Measurements from ENCODE around the gene MRPS7.

Gene MRPS7
- total RNA-seq = 25.1 to 80.3 (median 52.7) reads per million in 17 experiments

DNA sequence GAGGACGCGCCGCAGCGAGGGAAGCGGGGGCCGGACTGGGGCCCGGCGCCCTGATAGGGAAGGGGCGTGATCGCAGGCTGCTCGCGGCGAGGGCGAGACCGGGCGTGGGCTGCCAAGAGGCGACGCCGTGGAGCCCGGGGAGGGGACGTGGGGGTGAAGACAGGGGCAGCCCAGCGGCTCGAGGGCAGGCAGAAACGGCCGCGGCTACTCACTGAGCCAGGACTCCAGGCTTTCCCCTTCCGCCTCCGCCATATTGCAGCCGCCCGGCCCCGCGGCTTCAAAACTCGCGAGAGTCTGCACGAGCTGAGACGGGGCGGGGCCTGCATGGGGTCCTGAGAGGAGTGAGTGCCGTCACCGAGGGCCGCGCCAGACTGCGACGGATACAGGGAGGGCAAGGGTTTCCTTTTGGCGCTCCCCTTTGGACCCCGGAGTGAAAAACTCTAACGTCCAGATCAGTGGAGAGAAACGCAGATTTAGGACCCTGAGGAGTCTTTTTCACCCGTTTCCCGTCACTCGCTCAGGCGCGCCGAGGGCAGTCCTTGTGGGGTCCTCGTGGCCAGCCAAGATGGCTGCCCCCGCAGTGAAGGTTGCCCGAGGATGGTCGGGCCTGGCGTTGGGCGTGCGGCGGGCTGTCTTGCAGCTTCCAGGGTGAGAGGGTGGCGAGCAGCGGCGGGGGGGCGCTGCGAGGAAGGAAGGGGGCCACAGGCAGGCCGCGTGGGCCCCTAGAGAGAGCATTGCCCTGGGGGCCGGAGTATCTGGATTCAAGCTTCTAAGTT lies at the start of gene MRPS7, which contains the start of gene GGA3:
Gene MRPS7, plus strand, starts transcription at position 544 of the 776 bp plus-strand sequence. Its CDS starts 22 bp downstream, at position 566.
Gene GGA3, minus strand, starts transcription at position 271 of the 776 bp plus-strand sequence. Its CDS starts 19 bp downstream, at position 252.
- peak; percentile 96 to 99 (median 98) for DNase-seq

DNA sequence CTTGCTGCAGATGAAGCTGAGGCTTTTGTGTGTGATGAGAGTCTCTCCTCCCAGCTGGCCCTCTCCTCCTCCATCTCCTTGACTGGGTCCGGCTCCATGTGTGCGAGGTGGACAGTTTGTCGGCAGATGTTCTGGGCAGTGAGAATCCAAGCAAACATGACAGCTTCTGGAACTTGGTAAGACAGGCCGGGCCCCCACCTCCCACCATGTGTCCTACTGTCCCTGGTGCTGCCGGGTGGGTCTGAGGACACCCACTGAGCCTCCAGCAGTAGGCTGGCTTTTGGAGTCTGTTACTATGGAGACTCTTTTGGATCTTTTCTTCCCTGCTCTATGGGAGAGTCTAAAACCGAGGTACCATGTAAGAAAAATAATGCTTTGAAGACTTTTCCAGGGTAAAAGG lies 43.5 kb upstream of the MRPS7 start:
- no peak for DNase-seq

DNA sequence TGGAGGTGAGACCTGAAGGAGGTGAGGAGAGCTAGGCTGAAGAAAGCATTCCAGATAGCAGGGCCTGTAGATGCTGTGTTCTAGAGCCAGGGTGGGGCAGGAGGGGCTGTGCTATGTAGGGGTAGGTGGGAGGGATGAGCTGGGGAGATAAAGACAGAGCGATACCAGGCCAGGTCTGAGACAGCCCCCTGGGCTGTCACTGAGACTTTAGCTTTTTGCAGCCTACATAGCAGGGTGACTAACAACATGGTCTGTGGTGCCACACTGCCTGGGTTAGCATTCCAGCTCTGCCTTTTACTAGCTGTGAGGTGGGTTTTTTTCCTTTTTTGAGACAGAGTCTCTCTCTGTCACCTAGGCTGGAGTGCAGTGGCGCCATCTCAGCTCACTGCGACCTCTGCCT lies 41.9 kb upstream of the MRPS7 start:
- DNase-seq = no peak

DNA sequence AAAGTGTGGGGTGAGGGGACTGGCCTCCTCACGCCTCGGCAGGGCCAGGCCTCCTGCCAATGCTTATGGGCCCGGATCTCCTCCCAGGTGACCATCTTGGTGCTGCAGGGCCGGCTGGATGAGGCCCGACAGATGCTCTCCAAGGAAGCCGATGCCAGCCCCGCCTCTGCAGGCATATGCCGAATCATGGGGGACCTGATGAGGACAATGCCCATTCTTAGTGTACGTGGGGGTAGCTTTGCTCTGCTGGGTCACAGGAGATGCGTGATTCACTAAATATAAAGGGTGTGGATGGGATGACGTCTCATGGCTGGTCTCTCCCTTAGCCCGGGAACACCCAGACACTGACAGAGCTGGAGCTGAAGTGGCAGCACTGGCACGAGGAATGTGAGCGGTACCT lies 36.7 kb upstream of the MRPS7 start:
- DNase-seq = no peak

DNA sequence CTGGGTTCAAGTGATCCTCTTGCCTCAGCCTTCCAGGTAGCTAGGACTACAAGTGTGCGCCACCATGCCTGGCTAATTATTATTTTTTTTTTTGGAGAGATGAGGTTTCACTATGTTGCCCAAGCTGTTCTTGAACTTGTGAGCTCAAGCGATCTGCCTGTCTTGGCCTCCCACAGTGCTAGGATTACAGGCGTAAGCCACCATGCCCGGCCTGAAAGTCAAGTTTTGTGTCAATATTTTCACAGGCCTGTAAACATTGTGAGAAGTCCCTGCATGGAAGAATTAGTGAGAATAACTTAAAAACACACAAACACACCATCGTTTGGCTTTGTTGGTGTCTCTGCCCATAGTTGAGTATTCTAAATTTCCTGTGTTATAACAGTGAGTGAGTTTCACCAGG lies 34.0 kb upstream of the MRPS7 start:
- DNase-seq = peak in 2 of 4 experiments; percentile 28

DNA sequence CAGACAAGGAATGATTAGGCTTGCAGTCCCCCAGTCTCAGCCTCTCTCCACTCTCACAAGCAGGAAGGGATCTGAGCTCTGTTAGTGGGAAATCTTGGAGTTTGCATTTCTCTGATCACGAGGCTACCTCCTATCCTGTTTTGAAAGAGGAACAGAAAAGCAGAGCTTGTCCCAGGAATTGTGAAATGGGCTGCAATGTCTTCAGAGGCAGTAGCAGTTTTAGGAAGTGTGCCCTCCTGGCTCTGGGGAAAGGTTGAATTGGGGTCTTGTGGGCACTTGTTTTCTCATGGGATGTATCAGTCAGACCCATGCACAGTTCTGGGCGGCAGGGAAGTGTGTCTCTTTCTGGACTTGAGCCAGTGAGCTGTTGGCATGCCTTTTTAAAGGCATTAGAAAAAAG lies 33.4 kb upstream of the MRPS7 start:
- peak; percentile 94 to 99 (median 96) for DNase-seq

DNA sequence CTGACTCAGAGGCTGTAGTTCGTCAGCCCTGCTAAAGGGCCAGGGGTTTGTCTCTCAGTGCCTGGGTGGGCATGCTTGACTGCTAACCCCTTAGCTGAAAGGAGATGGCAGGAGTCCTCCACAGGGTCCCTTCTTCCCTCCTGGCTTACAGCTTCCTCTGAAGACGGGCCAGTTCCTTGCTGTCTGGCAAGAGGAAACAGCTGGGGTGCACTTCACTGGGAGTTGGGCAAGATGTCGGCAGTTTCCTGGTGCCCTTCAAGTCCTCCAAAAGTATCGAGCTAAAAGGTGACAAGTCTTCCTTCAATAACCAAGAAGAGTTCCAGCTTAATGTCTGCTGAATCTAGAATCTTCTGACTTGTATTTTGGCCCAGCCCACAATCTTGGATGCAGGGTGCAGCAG lies 32.8 kb upstream of the MRPS7 start:
- DNase-seq = peak; percentile 77 to 93 (median 90)

DNA sequence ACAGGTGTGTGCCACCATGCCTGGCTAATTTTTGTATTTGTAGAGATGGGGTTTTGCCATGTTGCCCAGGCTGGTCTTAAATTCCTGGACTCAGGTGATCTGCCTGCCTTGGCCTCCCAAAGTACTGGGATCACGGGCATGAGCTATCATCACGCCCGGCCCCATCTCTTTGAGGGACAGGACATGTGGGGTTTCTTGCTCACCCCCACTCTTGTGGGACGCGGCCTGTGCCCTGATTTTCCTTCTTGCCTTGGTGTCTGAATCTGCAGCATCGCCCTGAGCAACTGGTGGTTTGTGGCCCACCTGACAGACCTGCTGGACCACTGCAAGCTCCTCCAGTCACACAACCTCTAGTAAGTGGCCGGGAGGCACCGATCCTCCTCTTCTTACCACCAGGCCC lies 30.6 kb upstream of the MRPS7 start:
- no peak for DNase-seq

DNA sequence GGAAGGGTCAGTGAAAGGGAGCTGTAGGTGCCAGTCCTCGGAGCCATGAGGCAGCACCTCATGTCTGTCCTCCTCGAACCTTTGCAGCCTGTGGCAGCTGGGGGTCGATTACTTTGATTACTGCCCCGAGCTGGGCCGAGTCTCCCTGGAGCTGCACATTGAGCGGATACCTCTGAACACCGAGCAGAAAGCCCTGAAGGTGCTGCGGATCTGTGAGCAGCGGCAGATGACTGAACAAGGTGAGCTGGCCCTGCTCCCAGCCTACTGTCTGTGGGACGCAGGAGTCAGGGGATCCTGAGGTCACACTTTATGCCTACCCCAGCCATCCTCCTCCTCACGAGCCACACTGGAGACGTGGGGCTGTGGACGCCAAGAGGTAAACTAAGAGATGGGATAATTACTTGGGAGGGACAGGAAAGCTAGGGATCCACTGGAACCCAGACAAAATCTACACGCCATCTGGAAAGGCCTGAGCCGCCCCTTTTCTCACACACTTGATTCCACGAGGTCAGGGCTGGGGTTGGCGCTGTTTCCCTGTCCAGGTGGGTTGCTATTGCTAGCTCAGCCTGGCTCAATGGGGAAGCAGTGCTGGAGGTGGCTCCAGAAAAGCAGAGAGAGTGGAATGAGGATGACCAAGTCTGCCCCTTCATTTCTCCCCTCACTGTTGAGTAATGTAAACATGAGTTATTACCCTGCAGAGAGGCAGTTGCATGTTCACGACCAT lies 29.8 kb upstream of the MRPS7 start:
- DNase-seq = no peak

DNA sequence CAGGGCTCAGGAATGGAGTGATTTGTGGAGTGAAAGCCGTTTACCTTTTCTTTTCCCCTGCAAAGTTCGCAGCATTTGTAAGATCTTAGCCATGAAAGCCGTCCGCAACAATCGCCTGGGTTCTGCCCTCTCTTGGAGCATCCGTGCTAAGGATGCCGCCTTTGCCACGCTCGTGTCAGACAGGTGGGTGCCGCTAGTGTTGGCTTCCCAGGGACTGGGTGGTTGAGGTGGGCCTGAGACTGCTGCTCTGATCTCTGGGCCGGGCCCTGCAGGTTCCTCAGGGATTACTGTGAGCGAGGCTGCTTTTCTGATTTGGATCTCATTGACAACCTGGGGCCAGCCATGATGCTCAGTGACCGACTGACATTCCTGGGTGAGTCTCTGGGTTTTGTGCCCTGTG lies 28.9 kb upstream of the MRPS7 start:
- DNase-seq = no peak

DNA sequence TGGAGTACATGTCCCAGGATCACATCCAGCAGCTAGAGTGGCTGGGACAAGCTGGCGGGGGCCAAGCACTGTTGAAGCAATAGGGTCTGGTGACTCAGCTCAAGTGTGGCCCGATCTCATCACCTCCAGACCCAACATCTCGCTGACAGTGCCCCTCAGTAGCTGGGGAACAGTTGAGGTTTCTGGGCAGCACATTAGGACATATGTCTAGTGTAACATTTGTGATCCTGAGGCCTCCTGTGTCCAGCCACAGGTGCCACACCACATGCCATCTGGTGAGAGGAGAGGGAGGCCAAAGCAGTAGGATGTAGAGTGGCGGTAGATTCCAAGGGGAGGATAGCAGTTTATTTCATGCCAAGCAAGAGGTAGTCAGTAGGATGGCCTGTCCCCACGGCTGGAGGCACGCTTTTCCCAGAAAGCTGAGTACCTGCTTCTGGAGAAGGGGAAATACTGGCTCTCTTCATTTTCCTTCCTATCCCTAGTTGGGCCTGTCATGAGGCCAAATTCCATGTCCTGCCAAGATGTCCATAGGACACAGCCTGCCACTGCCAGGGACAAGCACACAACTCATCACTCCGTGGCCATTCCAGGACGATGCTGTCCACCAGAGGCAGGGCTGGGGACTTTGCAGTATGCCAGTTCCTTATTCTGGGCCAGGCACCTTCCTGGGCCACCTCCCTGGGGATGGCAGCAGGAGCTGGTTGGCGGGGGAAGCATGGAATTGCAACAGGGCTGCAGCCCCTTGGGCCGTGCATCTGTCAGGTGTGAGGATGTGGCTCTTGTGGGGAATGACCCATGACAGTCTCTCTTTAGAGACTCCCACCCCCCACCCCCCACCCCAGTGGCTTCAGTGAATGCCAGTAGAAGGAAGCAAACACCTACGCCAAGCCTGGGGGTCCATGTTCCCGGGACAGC lies 24.3 kb upstream of the MRPS7 start:
- DNase-seq = peak in 1 of 4 experiments; percentile 14

DNA sequence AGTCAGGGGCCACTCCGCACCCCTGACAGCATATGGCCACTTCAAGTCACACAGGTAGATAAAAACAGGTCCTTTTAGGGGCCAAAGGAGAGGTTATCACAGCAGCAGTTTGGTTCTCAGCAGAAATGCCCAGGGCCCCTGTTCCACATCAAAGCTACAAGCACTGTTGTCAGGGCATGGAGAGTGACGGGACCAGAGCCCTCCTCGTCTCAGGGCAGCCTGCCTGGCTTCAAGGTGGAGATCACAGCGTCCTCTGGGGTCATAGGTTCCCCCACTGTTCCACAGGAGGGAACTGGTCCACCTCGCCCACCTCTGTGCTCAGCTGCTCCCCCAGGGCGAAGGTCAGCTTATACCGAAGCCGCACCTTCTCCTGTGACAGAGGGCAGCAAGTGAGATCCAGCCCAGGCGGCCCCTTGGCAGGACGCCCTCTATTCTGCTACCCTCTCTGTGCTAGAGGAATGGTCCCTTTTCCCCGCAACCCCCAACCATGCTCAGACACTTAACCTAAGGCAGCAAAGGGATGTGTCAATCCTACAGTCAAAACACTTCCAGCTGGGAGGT lies 23.6 kb upstream of the MRPS7 start:
- DNase-seq = no peak

DNA sequence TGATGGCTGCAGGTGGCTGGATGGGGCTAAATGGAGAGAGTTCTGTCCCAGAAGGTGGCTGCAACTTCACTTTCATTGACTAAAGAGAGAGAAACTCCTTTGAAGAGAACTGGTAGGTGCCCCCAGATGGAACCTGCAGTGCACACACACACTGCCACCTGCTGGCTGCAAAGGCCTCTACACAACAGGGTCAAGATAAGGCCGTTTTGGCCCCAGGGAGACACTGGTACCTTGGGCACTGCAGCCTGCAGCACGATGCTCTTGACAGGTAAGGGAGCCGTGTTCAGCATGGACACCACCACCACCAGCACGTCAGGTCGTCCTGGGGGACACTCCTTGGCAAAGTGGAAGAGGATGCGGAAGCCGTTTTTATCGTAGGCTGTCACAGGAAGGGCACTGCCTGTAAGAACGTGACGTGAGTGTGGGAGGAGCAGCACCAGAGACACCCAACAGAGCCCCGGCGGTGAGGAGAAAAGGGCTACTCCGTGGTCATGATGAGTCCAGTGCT lies 22.9 kb upstream of the MRPS7 start:
- peak; percentile 63 to 87 (median 82) for DNase-seq

DNA sequence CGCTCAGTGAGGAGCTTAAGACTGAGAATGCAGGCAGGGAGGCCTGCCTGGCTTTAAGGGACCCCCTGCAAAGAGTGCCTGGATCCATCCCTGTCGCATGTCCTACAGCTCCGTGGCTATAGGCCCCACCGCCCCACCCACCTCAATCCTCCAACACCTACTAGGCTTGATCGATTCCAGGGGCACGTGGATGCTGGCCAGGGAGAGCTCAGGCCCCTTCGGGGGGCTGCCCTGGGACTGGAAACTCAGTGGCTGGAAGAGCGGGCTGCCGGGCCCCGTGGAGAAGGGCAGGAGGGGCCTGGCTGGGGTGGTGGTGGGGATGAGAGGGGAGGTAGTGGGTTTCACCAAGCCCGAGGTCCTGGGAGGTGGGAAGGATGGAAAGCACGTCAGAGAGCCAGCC lies 22.5 kb upstream of the MRPS7 start:
- no peak for DNase-seq

DNA sequence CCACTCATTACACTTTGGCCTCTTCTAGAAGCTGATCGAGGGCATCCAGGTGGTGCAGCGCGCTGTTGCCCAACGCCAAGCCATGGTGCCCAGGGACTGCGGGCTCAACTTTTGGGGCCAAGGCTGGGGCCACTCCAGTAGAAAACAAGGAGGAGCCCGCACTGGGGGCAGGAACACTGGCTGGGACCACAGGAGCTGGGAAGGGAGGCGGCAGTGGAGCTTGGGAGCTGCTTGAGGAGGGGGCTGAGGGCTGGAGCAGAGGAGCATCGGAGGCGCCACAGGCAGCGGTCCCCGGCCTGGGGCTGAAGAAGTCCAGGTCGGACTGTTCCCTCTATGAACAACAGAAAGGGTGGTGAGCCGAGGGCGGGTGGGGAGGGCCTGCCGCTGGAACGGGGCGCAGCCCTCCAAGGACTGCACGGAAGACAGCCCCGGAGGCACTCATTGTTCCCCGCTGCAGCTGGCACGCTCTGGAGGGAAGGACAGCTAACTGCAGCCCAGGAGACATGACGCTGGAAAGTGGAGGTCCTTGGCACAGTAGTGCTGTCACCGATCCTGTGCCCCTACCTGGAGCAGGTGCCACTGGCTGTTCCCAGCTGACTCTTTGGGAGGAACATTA lies 21.8 kb upstream of the MRPS7 start:
- DNase-seq = no peak

DNA sequence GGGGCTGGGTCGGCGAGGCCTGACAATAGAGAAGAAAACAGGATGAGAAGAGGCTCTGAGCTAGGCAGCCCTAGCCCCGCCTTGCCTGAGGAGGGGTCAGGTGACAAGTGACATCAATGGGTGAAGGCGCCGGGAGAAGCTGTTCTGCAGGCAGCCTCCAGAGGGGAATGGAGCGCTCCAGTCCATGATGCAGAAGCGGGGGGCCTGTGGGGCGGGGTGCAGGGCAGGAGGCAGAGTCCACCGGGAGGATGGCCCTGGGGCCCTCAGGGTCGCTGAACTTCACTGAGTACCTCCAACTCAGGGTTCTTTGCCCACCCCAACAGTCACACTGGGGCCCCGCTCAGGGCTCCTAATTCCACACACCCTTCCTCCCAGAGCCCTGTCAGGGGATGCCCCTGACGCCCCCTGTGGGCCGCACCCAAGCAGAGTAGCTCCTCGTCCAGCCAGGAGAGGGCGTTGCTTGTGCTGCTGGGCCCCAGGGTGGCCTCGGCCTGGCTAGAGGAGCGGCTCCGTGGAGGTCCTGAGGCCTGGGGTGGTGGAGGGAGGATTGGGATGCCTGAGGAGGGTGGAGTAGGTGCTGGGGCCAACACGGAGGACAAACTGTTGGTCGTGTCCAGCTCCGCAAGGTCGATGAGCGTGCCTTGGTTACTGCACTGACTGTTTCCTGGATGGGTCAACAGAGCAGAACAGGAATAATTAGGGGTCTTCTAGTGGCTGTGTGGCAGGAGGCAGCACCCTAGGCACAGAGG lies 21.1 kb upstream of the MRPS7 start:
- peak; percentile 44 to 78 (median 67) for DNase-seq

DNA sequence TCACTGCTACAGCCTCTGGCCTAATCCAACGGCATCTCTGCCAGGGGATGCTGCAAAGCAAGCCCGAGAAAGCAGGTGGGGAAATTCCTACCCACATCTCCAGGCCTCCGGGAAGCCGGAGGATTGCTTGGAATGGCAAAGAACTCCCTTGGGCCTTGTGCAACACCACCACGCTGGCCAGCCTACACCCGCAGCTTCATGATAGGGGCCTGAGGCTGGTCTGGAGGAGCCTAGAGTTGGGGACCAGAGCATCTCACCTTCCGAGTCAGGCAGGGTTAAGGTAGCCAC lies 20.6 kb upstream of the MRPS7 start:
- DNase-seq = no peak

DNA sequence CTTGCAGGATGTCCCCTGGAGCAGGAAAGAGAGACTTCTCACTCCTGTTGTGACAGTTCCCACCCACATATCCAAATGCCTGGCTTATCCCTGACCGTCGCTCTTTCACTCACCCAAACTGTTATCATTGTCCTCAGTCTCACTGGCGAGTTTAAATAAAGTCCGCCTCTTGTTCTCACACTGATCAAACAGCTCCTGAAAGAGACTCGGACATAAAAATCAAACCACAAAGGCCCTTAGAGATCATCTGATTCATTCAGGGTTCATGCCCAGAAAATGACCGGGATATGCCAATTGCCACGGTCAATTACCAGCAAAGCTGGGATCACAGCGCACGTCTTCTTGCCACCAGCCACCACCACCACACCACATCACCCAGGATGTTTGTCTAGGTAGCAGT lies 20.2 kb upstream of the MRPS7 start:
- DNase-seq = no peak

DNA sequence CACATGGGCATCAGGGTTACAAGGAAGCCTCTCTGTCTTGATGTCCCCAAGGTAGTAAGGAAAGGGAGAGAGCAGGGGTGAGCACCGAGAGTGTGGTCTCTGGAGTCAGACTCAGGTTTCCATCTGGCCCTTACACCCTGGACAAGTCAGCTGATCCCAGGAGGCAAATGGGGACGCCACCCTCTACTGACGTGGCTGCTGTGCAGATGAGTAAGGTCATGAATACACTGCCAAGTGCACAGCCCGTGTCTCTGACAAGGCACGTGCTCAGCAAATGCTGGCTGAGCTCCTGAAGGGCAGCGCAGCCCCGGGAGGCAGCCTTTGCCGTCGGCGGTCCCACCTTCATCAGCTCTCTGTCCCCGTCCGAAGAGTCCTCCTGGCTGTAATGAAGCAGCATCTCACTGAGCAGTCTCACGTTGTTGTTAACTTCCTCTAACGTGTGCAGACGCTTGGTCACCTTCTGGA lies 19.7 kb upstream of the MRPS7 start:
- no peak for DNase-seq

DNA sequence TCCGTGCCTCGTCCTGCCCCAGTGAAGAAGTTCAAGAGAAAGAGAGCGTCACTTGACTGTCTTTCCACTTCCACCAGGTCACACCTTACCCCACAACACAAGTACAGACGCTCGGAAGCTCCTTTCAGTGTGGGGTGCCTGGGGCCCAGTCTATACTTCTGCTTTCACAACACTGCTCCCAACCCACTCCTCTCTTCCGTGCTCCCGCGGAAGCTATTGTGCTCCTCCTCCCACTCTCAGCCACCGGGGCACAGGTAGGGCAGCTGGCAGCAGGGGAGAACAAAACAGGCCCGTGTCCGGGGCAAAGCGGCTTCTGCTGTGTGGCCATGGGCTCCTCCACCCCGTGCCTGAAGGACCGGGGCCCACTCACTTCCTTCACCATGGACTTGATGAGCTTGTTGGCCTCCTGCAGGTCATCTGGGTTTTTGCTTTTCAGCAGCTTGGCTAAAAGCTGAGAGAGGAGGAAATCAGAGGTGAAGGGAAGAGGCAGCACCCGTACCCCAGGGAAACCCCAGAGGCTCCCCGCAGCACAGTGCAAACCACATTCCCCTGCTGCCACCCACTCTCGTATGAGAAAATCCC lies 19.1 kb upstream of the MRPS7 start:
- peak; percentile 36 to 63 (median 56) for DNase-seq

All from suppressor macrophage (primary cell).